Esophagus muscularis mucosa (tissue), 3 donors: ENCODE data around the gene DPF3.

Source experiments
- POLR2AphosphoS5 ChIP-seq, 2 donors: sonication (generic); formaldehyde crosslinking; IDR thresholded peaks; one replicate each; pipeline ENCODE4 v1.6.1; 2017; ENCODE audit warnings: antibody characterized with exemption in 2 of 2
- TF ChIP-seq, protein P1 (sequence below), 3 experiments: fragments of 200-600 bp in 2 of 3; fragments of 450-650 bp in 1 of 3; sonication (generic) in 2 of 3; IDR thresholded peaks; one replicate each; pipeline ENCODE4 v1.5.1; 2017 to 2019; ENCODE audit warnings: antibody characterized with exemption in 3 of 3, mild to moderate bottlenecking in 2 of 3, moderate library complexity in 1 of 3

DNA sequence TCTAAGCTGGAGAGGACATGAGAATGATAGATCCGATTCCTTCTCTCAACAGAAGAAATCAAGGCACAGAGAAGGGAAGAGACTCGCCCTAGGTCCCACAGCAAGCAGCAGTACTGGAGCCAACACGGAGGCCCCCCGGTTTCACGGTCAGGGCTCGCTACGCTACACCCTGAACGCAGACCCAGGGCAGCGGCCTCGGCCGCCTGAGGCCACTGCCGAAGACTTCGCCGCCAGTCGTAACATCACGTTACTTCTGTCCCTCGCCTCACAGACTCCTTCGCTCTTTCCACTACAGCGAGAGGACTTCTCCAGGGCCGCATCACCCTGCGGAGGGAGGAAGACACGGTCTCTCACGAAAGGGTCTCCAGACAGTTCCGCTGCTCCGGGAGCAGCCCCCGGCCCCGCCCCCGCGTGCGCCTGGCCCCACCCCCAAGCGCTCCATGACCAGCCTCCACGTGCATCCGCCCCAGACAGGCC is 32.0 kb upstream of the DPF3 start:
- TF ChIP-seq, protein P1, sequence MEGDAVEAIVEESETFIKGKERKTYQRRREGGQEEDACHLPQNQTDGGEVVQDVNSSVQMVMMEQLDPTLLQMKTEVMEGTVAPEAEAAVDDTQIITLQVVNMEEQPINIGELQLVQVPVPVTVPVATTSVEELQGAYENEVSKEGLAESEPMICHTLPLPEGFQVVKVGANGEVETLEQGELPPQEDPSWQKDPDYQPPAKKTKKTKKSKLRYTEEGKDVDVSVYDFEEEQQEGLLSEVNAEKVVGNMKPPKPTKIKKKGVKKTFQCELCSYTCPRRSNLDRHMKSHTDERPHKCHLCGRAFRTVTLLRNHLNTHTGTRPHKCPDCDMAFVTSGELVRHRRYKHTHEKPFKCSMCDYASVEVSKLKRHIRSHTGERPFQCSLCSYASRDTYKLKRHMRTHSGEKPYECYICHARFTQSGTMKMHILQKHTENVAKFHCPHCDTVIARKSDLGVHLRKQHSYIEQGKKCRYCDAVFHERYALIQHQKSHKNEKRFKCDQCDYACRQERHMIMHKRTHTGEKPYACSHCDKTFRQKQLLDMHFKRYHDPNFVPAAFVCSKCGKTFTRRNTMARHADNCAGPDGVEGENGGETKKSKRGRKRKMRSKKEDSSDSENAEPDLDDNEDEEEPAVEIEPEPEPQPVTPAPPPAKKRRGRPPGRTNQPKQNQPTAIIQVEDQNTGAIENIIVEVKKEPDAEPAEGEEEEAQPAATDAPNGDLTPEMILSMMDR (IDR thresholded peaks at IDR 0.05) = no peak
- TF ChIP-seq POLR2AphosphoS5 (IDR thresholded peaks at IDR 0.05) = no peak
